GM21423 (cell line): Measurements from ENCODE around the gene MYEOV.

Experiments used
- ATAC-seq: cut with Tn5 transposase; IDR thresholded peaks from one replicate; pipeline ENCODE4 v1.9.1; 2021; ENCODE audit warnings: mild to moderate bottlenecking, moderate library complexity; ENCODE audit not compliant: unreplicated experiment

Gene MYEOV

DNA sequence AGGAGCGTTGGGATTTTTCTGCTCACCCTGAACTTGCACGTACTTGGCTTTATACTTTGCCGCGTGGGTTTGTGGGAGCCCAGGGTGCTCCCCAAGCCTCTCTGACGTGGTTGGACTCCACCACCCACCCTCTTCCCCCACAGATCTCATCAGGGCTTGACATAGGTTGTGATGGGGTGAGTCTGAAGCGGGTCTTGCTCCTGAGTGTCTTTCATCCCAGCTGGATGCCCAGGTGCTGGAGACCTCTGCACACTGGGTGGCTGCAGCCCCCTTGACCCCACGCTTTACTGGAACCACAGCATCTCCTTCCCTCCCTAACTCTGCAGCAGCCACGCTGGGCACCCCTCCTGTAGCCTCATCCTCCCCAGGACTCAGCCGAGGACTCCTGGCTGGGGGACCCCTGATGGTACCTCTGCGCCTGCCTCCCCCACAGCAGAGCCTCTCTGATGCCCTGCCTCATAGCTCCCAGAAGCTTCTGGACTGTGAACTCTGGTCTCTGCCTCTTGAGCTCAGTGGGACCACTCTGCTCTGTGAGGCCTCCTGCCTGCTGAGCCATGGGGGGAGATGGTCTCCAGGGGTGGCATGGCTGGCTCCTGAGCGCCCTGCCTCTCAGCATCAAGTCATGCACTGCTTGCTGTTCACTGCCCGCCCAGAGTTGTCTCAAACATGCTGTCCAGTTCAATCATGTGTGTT is 45.2 kb downstream of the MYEOV start:
- ATAC-seq, result no peak

DNA sequence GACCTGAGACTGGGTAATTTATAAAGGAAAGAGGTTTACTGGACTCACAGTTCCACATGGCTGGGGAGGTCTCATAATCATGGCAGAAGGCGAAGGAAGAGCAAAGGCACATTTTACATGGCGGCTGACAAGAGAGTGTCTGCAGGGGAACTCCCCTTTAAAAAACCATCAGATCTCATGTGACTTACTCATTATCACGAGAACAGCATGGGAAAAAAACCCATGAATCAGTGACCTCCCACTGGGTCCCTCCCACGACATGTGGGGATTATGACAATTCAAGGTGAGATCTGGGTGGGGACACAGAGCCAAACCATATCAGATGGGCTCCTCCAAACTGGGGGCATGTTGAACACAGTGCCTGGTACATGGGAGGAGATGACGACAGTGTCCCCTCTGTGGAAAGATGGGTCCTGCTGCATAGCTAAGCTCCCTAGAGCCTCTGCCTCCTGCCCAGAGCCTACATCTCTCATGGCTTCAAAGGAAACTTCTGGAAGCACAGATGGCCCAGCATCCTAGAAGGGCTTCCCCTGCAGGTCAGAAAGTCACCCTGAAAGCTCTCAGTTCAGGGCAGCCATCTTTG is 46.1 kb downstream of the MYEOV start:
- no peak for ATAC-seq

DNA sequence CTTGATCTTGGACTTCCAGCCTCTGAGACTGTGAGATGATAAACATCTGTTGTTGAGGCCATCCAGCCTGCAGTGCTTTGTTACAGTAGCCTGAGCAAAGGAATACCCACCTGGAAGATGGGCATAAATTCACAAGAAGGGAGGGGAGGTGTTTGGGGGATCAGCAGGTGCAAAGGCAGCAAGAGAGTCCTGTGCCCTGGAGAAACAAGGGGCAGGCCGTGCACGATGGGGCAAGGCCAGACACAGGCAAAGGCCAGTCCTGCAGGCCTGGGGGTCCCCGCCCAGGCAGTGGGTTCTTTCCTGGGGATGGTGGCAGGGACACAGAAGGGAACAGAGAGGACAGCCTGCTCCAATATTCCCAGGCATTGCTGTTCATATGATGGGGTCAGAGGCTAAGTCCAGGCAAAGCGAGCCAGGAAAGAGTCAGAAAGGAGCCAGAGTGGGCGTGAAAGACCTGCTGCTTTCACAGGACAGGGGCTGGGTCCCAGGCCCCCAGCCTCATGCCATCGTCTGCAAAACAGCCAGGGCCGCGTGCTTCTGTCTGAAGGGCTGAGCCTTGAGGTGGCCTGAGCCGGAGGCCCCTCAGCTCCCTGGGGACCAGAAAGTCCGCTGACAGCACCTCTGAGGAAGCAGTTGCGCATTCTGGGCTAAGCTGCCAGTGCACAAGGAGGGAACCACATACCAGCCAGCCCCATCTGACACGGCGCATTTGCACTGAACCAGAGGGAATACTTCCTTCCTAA is 48.8 kb downstream of the MYEOV start:
- ATAC-seq, result no peak

DNA sequence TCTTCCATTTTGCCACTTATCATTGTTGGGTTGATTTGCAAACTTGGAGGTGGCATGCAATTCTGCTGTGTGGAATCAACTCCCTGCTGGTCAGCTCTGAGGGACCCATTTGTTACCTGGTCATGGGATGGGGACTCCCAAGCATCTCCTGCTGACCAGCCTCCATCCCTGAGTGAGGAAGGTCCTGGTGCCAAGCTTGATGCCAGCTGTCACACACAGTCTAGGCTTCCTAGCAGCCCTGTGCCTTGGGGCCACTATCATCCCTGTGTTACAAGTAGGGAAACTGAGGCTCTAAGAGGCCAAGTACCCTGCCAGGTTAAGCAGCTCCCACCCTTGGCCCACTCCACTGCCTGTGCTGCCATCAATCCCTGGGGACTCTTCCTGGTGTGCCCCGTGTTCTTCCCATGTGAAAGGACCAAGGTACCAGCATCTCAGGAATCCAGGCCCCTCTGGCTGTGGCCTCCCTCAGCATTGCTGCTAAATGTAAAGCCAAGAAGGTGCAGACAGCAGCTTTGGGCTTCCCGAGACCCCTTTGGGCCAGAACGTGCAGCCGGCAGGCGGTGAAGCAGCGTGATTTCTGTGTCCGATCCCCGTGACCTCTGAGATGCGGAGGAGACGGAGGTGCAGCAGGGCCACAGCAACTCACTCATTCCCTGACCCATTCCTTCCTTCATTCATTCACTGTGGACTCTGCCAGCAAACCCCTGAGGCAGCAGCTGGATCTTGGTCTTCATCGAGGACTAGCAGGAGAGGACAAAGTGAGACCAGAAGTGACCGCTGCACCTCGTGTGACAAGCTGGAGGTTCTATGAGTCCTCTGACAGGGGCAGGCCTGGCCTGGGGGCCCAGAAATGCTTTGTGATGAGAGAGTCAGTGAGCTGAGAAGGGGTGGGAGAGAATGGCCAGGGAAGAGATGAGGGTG is 49.7 kb downstream of the MYEOV start:
- no peak for ATAC-seq

DNA sequence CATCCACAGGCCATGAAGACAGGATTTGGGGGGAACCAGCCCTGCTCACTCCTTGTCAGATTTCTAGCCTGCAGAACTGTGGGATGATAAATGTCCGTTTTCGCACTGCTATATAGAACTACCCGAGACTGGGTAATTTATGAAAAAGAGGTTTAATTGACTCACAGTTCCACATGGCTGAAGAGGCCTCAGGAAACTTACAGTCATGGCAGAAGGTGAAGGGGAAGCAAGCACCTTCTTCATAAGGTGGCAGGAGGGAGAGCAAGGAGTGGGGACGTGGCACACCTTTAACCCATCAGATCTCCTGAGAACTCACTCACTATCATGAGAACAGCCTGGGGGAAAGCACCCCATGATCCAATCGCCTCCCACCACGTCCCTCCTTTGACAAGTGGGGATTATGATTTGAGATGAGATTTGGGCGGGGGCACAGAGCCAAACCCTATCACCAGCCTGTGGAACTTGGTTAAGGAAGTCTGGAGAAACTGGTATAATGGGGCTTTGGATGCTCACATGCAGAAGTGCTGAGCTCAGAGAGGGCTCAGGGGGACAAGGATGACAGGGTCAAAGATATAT is 50.7 kb downstream of the MYEOV start:
- no peak for ATAC-seq
